Loucy (cell line): ENCODE results near the gene ZNF511.

Experiments used
- H2AFZ ChIP-seq: fragments of 200-600 bp; sonication (generic); 2 replicates; pipeline ENCODE4 v1.6.0; 2016; ENCODE audit warnings: antibody characterized with exemption, mild to moderate bottlenecking, low read length, moderate library complexity
- H3F3A ChIP-seq: fragments of 200-600 bp; 2 replicates; pipeline ENCODE4 v1.6.0; 2016; ENCODE audit warnings: antibody characterized with exemption, low read depth, mild to moderate bottlenecking
- H3K27me3 ChIP-seq: fragments of 200-600 bp; sonication (generic); 2 replicates; pipeline ENCODE4 v1.6.1; 2014; ENCODE audit warnings: low read length, mild to moderate bottlenecking; ENCODE audit not compliant: insufficient read depth, poor library complexity, severe bottlenecking
- H3K36me3 ChIP-seq: fragments of 200-600 bp; sonication (generic); 2 replicates; pipeline ENCODE4 v1.6.1; 2016; ENCODE audit warnings: low read length; ENCODE audit not compliant: insufficient read depth
- H3K4me1 ChIP-seq: fragments of 200-600 bp; sonication (generic); 2 replicates; pipeline ENCODE4 v1.5.1; 2014; ENCODE audit warnings: low read length, mild to moderate bottlenecking; ENCODE audit not compliant: insufficient read depth, poor library complexity, severe bottlenecking
- H3K4me2 ChIP-seq: fragments of 200-600 bp; sonication (generic); 2 replicates; pipeline ENCODE4 v1.6.0; 2014; ENCODE audit warnings: antibody characterized with exemption, low read length, low read depth, mild to moderate bottlenecking; ENCODE audit not compliant: poor library complexity, severe bottlenecking
- H3K4me3 ChIP-seq: fragments of 200-600 bp; sonication (generic); 2 replicates; pipeline ENCODE4 v1.5.1; 2014; ENCODE audit warnings: low read length, mild to moderate bottlenecking, mixed read lengths; ENCODE audit not compliant: poor library complexity, severe bottlenecking
- H3K79me2 ChIP-seq: fragments of 200-600 bp; sonication (generic); 2 replicates; pipeline ENCODE4 v1.6.1; 2014; ENCODE audit warnings: low read length; ENCODE audit not compliant: insufficient read depth
- H3K9ac ChIP-seq: fragments of 200-600 bp; sonication (generic); 2 replicates; pipeline ENCODE4 v1.6.0; 2014; ENCODE audit warnings: mild to moderate bottlenecking, low read depth, low read length, moderate library complexity; ENCODE audit not compliant: poor library complexity, severe bottlenecking
- H3K9me2 ChIP-seq: fragments of 200-600 bp; sonication (generic); replicated peaks from 2 replicates; pipeline ENCODE4 v1.6.1; 2016; ENCODE audit warnings: low read depth, low read length, mixed read lengths
- H3K9me3 ChIP-seq: fragments of 200-600 bp; sonication (generic); 2 replicates; pipeline ENCODE4 v1.6.1; 2014; ENCODE audit warnings: mild to moderate bottlenecking, antibody characterized with exemption, low read length, low read depth; ENCODE audit not compliant: insufficient read depth
- H4K20me1 ChIP-seq: fragments of 200-600 bp; sonication (generic); 2 replicates; pipeline ENCODE4 v1.6.0; 2014; ENCODE audit warnings: antibody characterized with exemption, low read length, mild to moderate bottlenecking; ENCODE audit not compliant: insufficient read depth, poor library complexity, severe bottlenecking
- EZH2phosphoT487 ChIP-seq: fragments of 200-600 bp; IDR thresholded peaks from 2 replicates; pipeline ENCODE4 v1.6.1; 2018; ENCODE audit warnings: antibody characterized with exemption, mild to moderate bottlenecking, moderate library complexity, borderline replicate concordance
- TF ChIP-seq, protein P1 (sequence below): fragments of 200-600 bp; sonication (generic); conservative IDR thresholded peaks from 2 replicates; pipeline ENCODE4 v1.5.1; 2014; ENCODE audit warnings: mild to moderate bottlenecking, antibody characterized with exemption, low read length

Gene ZNF511

GRCh38 chr10:133310789-133311188 lies 2.1 kb downstream of the ZNF511 start:
- Histone ChIP-seq H3K4me1 (peaks cover 17% of the 10 kb centered on the region), H4K20me1 (peaks cover 11% of the 10 kb centered on the region), H3K9me3 (no peaks in the 10 kb centered on the region), H3K36me3 (no peaks in the 10 kb centered on the region), H3F3A (no peaks in the 10 kb centered on the region; the same call in 1 of the 2 replicates), H2AFZ (no peak overlapping the region), H3K9me2 (no peaks in the 10 kb centered on the region), H3K4me3 (no peak overlapping the region), H3K9ac (no peak overlapping the region), H3K27me3 (no peaks in the 10 kb centered on the region), H3K4me2 (no peak overlapping the region), H3K79me2 (peaks cover 32% of the 10 kb centered on the region)
- no peak for TF ChIP-seq EZH2phosphoT487
- TF ChIP-seq, protein P1, sequence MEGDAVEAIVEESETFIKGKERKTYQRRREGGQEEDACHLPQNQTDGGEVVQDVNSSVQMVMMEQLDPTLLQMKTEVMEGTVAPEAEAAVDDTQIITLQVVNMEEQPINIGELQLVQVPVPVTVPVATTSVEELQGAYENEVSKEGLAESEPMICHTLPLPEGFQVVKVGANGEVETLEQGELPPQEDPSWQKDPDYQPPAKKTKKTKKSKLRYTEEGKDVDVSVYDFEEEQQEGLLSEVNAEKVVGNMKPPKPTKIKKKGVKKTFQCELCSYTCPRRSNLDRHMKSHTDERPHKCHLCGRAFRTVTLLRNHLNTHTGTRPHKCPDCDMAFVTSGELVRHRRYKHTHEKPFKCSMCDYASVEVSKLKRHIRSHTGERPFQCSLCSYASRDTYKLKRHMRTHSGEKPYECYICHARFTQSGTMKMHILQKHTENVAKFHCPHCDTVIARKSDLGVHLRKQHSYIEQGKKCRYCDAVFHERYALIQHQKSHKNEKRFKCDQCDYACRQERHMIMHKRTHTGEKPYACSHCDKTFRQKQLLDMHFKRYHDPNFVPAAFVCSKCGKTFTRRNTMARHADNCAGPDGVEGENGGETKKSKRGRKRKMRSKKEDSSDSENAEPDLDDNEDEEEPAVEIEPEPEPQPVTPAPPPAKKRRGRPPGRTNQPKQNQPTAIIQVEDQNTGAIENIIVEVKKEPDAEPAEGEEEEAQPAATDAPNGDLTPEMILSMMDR: no peak

GRCh38 chr10:133311570-133311969 lies 2.9 kb downstream of the ZNF511 start:
- no peak overlapping the region for H3K4me3 ChIP-seq
- no peaks in the 10 kb centered on the region; the same call in 1 of the 2 replicates for H3F3A ChIP-seq
- H3K4me1 ChIP-seq: peaks cover 17% of the 10 kb centered on the region
- no peaks in the 10 kb centered on the region for H3K9me2 ChIP-seq
- H3K27me3 ChIP-seq: no peaks in the 10 kb centered on the region
- TF ChIP-seq, protein P1: no peak
- TF ChIP-seq EZH2phosphoT487: no peak
- peaks cover 26% of the 10 kb centered on the region for H3K79me2 ChIP-seq
- no peak overlapping the region for H3K4me2 ChIP-seq
- H3K36me3 ChIP-seq: no peaks in the 10 kb centered on the region
- H2AFZ ChIP-seq: no peak overlapping the region
- H3K9me3 ChIP-seq: no peaks in the 10 kb centered on the region
- peaks cover 11% of the 10 kb centered on the region for H4K20me1 ChIP-seq
- no peak overlapping the region for H3K9ac ChIP-seq

DNA sequence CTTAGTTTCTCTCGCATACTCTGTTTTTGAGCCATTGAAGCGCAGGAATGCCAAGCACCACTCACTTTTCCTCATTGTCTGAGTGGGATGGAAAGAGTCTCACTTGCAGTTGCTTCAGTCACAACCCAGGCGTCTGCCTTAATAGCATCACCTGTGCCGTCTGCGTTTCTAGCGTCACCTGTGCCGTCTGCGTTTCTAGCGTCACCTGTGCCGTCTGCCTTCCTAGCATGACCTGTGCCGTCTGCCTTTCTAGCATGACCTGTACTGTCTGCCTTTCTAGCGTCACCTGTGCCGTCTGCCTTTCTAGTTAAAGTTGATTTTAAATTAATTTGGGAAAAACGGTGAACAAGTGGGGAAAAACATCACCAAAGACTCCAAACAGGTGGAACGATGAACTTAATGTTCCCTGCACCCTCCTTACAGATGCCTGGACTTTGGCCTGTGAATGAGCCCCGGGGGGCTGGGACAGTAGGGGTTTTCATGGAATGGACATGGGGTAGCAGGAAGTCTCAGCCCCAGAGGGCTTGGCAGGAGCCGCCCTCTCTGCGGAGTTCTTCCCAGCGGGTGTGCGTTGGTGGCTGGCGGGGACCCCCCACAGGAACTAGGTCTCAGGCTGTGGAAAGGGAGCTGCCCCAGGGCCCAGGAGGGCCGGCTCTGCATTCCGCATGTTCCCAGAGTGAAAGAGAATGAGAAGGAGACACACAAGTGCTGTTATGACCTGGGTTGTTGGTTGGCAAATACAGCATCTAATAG lies 3.5 kb downstream of the ZNF511 start:
- TF ChIP-seq, protein P1: no peak
- TF ChIP-seq EZH2phosphoT487: no peak
- no peak overlapping the region for H2AFZ ChIP-seq
- H3F3A ChIP-seq: no peaks in the 10 kb centered on the region; the same call in 1 of the 2 replicates
- no peaks in the 10 kb centered on the region for H3K36me3 ChIP-seq
- H3K4me2 ChIP-seq: no peak overlapping the region
- no peaks in the 10 kb centered on the region for H3K9me3 ChIP-seq
- no peak overlapping the region for H3K4me3 ChIP-seq
- no peak overlapping the region for H3K9ac ChIP-seq
- H3K9me2 ChIP-seq: no peaks in the 10 kb centered on the region
- H3K4me1 ChIP-seq: peaks cover 12% of the 10 kb centered on the region
- H4K20me1 ChIP-seq: peaks cover 9% of the 10 kb centered on the region
- H3K27me3 ChIP-seq: no peaks in the 10 kb centered on the region
- peaks cover 20% of the 10 kb centered on the region for H3K79me2 ChIP-seq
